ENCODE measurements around the gene TP53INP2. TPM values are rescaled to one million over a fixed set of nuclear protein-coding genes. Genes with fewer than 3 reads are reported as not detected.
"Not testable (repeated sequence)": the region's sequence is repeated elsewhere in the genome, so short reads cannot be mapped to it uniquely, and the experiment has no call there.

Gene TP53INP2
- total and polyA plus RNA-seq, 2 of the 8 experiments (the other 6 are each of a cell fraction or from before 2014, with no cell fraction given), result 2.4 to 4.8 TPM

GRCh38 chr20:34661811-34662210 is 42.3 kb upstream of the TP53INP2 start:
- H2BK15ac ChIP-seq (ENCODE audit: low read length); H4K5ac ChIP-seq (ENCODE audit: insufficient read length, low read depth, low read length); H4K8ac ChIP-seq (ENCODE audit: extremely low read depth, insufficient read depth, low read length); H3K4me1 ChIP-seq (replicated peaks in 1 of 4; ENCODE audit: control insufficient read depth in 3 of 4, insufficient read depth in 4 of 4, low read length in 3 of 4); H2AK5ac ChIP-seq (ENCODE audit: low read depth, low read length); H3K79me2 ChIP-seq (ENCODE audit: control insufficient read depth in 1 of 2, insufficient read depth in 2 of 2, low read length in 2 of 2); H2BK5ac ChIP-seq (ENCODE audit: low read depth, low read length); H3K18ac ChIP-seq (ENCODE audit: extremely low read depth, low read length); H3K27ac ChIP-seq (ENCODE audit: low read depth, low read length); H3K79me1 ChIP-seq (ENCODE audit: low read depth, low read length); H3K4ac ChIP-seq (replicated peaks; ENCODE audit: insufficient read length, low read depth, low read length); H4K20me1 ChIP-seq (replicated peaks in 1 of 2; ENCODE audit: control insufficient read depth in 1 of 2, insufficient read depth in 2 of 2, low read length in 2 of 2); H2BK20ac ChIP-seq (ENCODE audit: low read length); H3K9me3 ChIP-seq (ENCODE audit: insufficient read depth in 2 of 2, low read depth in 1 of 2, low read length in 1 of 2); H3K14ac ChIP-seq (ENCODE audit: insufficient read length); H3K27me3 ChIP-seq (replicated peaks in 1 of 4; ENCODE audit: control insufficient read depth in 3 of 4, extremely low read depth in 1 of 4, insufficient read depth in 3 of 4, low read length in 3 of 4); H3K4me3 ChIP-seq (ENCODE audit: extremely low read depth in 1 of 4, insufficient read depth in 2 of 4, low read depth in 3 of 4, low read length in 4 of 4); H3K9ac ChIP-seq (replicated peaks in 1 of 4; ENCODE audit: extremely low read depth in 1 of 4, low read depth in 3 of 4, low read length in 3 of 4); H2BK120ac ChIP-seq (replicated peaks; ENCODE audit: low read depth, low read length); POLR2A ChIA-PET (ENCODE audit: partially characterized antibody); DNase-seq (ENCODE audit: low read depth in 1 of 2, low spot score in 2 of 2); H2BK12ac ChIP-seq (ENCODE audit: low read depth, low read length); H3K23me2 ChIP-seq (ENCODE audit: low read depth, low read length); H3K4me2 ChIP-seq (ENCODE audit: insufficient read depth in 1 of 2, low read depth in 2 of 2, low read length in 2 of 2); H4K91ac ChIP-seq (replicated peaks; ENCODE audit: insufficient read length, low read length); H3K56ac ChIP-seq (replicated peaks; ENCODE audit: insufficient read length, low read depth, low read length); FAIRE-seq; H3K36me3 ChIP-seq (ENCODE audit: control insufficient read depth in 2 of 4, insufficient read depth in 4 of 4, low read length in 3 of 4); H2AFZ ChIP-seq (ENCODE audit: low read length); CTCF ChIA-PET (ENCODE audit: partially characterized antibody); H3K23ac ChIP-seq (ENCODE audit: insufficient read length): not testable (repeated sequence)
- WGBS, 2 experiments (ENCODE audit: extremely low coverage in 1 of 2, insufficient coverage in 1 of 2, insufficient read length in 1 of 2, insufficient replicate concordance in 2 of 2, low coverage in 1 of 2, low lambda C conversion rate in 2 of 2, missing lambda C conversion rate in 1 of 2), result 95% methylated on average over 5 of the region's 5 CpGs; no CpG with 5 or more reads in 1 of the 2 experiments
